Measurements from ENCODE around the gene PTPRG.
A peak's percentile ranks its signal among the peaks of the same experiment; 100 is the strongest.

The PTPRG gene

GRCh38 chr3:61892891-61893290 lies 331.5 kb downstream of the PTPRG start:
- DNase-seq (ENCODE audit: extremely low read depth, low read depth): no peak
- no peak for TF ChIP-seq CTCF (IDR thresholded peaks at IDR 0.05; ENCODE audit: low read depth, low read length, missing control alignments)
- no peak overlapping the region for H3K4me3 ChIP-seq (replicated peaks; ENCODE audit: low read depth, low read length)

GRCh38 chr3:61893840-61894566 lies 332.6 kb downstream of the PTPRG start:
- TF ChIP-seq CTCF (IDR thresholded peaks at IDR 0.05; ENCODE audit: low read depth, low read length, missing control alignments): no peak
- H3K4me3 ChIP-seq (replicated peaks; ENCODE audit: low read depth, low read length): no peak overlapping the region
- DNase-seq (ENCODE audit: extremely low read depth, low read depth): no peak

GRCh38 chr3:61894988-61895935 lies 333.9 kb downstream of the PTPRG start:
- DNase-seq (ENCODE audit: extremely low read depth, low read depth): peak; percentile 98
- no peak overlapping the region for H3K4me3 ChIP-seq (replicated peaks; ENCODE audit: low read depth, low read length)
- TF ChIP-seq CTCF (IDR thresholded peaks at IDR 0.05; ENCODE audit: low read depth, low read length, missing control alignments): no peak

- H3K4me3 ChIP-seq (replicated peaks; ENCODE audit: low read depth, low read length): no peak overlapping the region
- DNase-seq (ENCODE audit: extremely low read depth, low read depth): no peak
- no peak for TF ChIP-seq CTCF (IDR thresholded peaks at IDR 0.05; ENCODE audit: low read depth, low read length, missing control alignments)
Measured at GRCh38 chr3:61896251-61896650, 334.9 kb downstream of the PTPRG start.

- no peak for DNase-seq (ENCODE audit: extremely low read depth, low read depth)
- no peak overlapping the region for H3K4me3 ChIP-seq (replicated peaks; ENCODE audit: low read depth, low read length)
- TF ChIP-seq CTCF (IDR thresholded peaks at IDR 0.05; ENCODE audit: low read depth, low read length, missing control alignments): no peak
Measured at GRCh38 chr3:61897848-61898247, 336.5 kb downstream of the PTPRG start.

- TF ChIP-seq CTCF (IDR thresholded peaks at IDR 0.05; ENCODE audit: low read depth, low read length, missing control alignments): no peak
- H3K4me3 ChIP-seq (replicated peaks; ENCODE audit: low read depth, low read length): no peak overlapping the region
- DNase-seq (ENCODE audit: extremely low read depth, low read depth): no peak
Measured at GRCh38 chr3:61899700-61900462, 338.5 kb downstream of the PTPRG start.
